Calu3 (cell line): ENCODE measurements around the gene STAT3. TPM values are rescaled to one million over a fixed set of nuclear protein-coding genes. Genes with fewer than 3 reads are reported as not detected.
"Not testable (repeated sequence)": the region's sequence is repeated elsewhere in the genome, so short reads cannot be mapped to it uniquely, and the experiment has no call there.

Experiments
- BruUV-seq: library from RNA; stranded (reverse); fragments of 400-500 nt; replicated peaks from 2 replicates; lab custom pipeline; 2021; lab: Mats Ljungman, UMichigan
- CTCF ChIA-PET: fragments of 300-600 bp; sonication (Branson Sonifier 250); formaldehyde crosslinking; loops from one replicate; lab custom pipeline; 2022; ENCODE audit warnings: antibody characterized with exemption; lab: Charles Lee
- DNase-seq: peaks from one replicate; pipeline ENCODE4 v3.0.0; 2022
- H3K27ac Mint-ChIP-seq: one replicate; pipeline ENCODE4 v1.8.0; 2022; ENCODE audit warnings: mixed read lengths; ENCODE audit not compliant: unreplicated experiment
- H3K27me3 Mint-ChIP-seq: one replicate; pipeline ENCODE4 v1.8.0; 2022; ENCODE audit warnings: mixed read lengths; ENCODE audit not compliant: unreplicated experiment
- H3K36me3 Mint-ChIP-seq: one replicate; pipeline ENCODE4 v1.8.0; 2022; ENCODE audit warnings: mild to moderate bottlenecking, moderate library complexity, mixed read lengths; ENCODE audit not compliant: insufficient read depth, unreplicated experiment
- H3K4me1 Mint-ChIP-seq: one replicate; pipeline ENCODE4 v1.8.0; 2022; ENCODE audit warnings: mild to moderate bottlenecking, low read depth, mixed read lengths; ENCODE audit not compliant: unreplicated experiment
- H3K4me3 Mint-ChIP-seq: one replicate; pipeline ENCODE4 v1.8.0; 2022; ENCODE audit warnings: mild to moderate bottlenecking, low read depth, moderate library complexity, mixed read lengths; ENCODE audit not compliant: unreplicated experiment
- H3K9me3 Mint-ChIP-seq: one replicate; pipeline ENCODE4 v1.8.0; 2022; ENCODE audit warnings: low read depth, mixed read lengths; ENCODE audit not compliant: unreplicated experiment
- intact Hi-C: fragments of 100-400 bp; cut with micrococcal nuclease; formaldehyde crosslinking; loops from one replicate; pipeline ENCODE4 v1.10.0; 2022; ENCODE audit not compliant: unreplicated experiment
- total RNA-seq: library from RNA; stranded (reverse); gene quantifications from 2 replicates; pipeline ENCODE4 v1.2.3, GENCODE V29; 2022
- TF ChIP-seq, protein P1 (sequence below): fragments of 200-600 bp; IDR thresholded peaks from one replicate; pipeline ENCODE4 v1.8.0; 2022; ENCODE audit warnings: antibody characterized with exemption; ENCODE audit not compliant: unreplicated experiment

The STAT3 gene
- total RNA-seq, 1 experiment from 2014 or later = 183 TPM

DNA sequence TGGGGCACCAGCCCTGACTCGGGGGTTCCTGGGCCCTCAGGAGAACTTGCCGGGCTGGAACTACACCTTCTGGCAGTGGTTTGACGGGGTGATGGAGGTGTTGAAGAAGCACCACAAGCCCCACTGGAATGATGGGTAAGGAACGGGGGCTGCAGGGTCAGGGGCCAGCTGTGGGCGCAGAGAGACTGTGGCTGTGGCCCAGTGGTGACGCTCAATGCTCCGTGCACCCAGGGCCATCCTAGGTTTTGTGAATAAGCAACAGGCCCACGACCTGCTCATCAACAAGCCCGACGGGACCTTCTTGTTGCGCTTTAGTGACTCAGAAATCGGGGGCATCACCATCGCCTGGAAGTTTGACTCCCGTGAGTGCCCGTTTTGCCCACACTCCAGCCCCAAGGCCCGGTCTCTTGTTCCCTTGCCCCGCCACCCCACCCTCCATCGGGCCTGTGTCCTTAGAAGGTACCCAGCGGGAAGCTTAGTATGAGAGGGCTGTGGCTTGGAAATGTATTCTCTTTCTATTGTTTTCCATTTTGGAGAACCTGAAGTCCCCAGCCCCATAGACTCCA lies 80.8 kb downstream of the STAT3 start:
- H3K4me1 Mint-ChIP-seq = no peaks in the 10 kb centered on the region
- TF ChIP-seq, protein P1, sequence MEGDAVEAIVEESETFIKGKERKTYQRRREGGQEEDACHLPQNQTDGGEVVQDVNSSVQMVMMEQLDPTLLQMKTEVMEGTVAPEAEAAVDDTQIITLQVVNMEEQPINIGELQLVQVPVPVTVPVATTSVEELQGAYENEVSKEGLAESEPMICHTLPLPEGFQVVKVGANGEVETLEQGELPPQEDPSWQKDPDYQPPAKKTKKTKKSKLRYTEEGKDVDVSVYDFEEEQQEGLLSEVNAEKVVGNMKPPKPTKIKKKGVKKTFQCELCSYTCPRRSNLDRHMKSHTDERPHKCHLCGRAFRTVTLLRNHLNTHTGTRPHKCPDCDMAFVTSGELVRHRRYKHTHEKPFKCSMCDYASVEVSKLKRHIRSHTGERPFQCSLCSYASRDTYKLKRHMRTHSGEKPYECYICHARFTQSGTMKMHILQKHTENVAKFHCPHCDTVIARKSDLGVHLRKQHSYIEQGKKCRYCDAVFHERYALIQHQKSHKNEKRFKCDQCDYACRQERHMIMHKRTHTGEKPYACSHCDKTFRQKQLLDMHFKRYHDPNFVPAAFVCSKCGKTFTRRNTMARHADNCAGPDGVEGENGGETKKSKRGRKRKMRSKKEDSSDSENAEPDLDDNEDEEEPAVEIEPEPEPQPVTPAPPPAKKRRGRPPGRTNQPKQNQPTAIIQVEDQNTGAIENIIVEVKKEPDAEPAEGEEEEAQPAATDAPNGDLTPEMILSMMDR = no peak
- no peaks in the 10 kb centered on the region for H3K9me3 Mint-ChIP-seq
- peaks cover 28% of the 10 kb centered on the region for H3K36me3 Mint-ChIP-seq
- CTCF ChIA-PET = interaction anchor here (0.6 kb wide), 1 partner anchor 33 kb away, joined by 3 read pairs; no protein-coding TSS in a partner anchor
- no TSS peak for BruUV-seq
- no peak overlapping the region for H3K27ac Mint-ChIP-seq
- H3K27me3 Mint-ChIP-seq = peaks cover 6% of the 10 kb centered on the region
- no peak for DNase-seq
- H3K4me3 Mint-ChIP-seq = no peak overlapping the region
- intact Hi-C loops = no loop called here

DNA sequence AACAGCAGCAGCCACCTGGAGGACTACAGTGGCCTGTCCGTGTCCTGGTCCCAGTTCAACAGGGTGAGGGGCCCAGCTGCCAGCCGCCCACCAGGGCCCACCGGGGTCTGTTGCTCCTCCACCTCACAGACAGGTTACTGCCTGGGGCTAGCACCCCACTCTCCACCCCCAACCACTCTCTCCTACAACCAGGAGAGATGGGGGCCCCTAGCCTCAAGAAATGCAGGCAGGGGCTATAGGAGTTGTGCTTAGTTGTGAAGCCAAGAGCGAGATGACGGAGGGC lies 81.9 kb downstream of the STAT3 start:
- Mint-ChIP-seq H3K27ac (no peak overlapping the region), H3K36me3 (peaks cover 20% of the 10 kb centered on the region), H3K27me3 (peaks cover 17% of the 10 kb centered on the region), H3K4me1 (no peaks in the 10 kb centered on the region), H3K4me3 (no peak overlapping the region), H3K9me3 (no peaks in the 10 kb centered on the region)
- no peak for DNase-seq
- BruUV-seq = no TSS peak
- TF ChIP-seq, protein P1 = no peak
- CTCF ChIA-PET = no interaction called here
- intact Hi-C loops = no loop called here

DNA sequence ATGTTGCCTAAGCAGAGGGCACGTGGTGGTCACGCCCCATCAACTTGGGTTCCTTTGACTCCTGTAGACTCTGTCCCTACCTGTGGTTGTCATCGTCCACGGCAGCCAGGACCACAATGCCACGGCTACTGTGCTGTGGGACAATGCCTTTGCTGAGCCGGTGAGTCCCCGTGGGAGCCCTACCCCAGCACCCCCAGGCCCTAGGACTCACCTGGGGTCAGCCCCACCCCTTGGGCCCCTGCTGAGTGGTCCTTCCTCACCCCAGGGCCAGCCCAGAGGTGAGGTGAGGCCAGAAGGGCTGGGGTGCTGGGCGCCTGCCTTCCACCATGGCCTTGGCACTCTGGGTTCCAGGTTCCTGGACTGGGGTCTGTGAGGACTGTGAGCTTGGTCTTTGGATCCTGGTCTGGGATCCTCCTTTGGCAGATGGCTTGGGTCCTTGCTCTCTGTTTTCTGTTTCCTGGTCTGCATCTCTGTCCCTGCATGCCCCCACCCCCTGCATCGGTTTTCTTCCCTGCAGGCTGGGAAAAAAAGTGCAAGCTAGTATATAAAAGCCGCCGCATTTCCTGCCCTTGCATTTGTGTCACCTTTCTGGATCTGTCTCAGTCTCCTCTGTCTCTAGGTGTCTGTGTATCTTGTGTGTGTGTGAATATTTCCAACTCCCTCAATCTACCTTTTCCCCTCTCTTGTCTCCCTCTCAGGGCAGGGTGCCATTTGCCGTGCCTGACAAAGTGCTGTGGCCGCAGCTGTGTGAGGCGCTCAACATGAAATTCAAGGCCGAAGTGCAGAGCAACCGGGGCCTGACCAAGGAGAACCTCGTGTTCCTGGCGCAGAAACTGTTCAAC lies 82.5 kb downstream of the STAT3 start:
- Mint-ChIP-seq H3K9me3 (no peaks in the 10 kb centered on the region), H3K27ac (no peak overlapping the region), H3K36me3 (peaks cover 14% of the 10 kb centered on the region), H3K27me3 (peaks cover 17% of the 10 kb centered on the region), H3K4me3 (no peak overlapping the region), H3K4me1 (no peaks in the 10 kb centered on the region)
- no peak for DNase-seq
- TF ChIP-seq, protein P1 = no peak
- no TSS peak for BruUV-seq
- CTCF ChIA-PET = interaction anchor here (0.6 kb wide), 1 partner anchor 216 kb away, joined by 6 read pairs; no protein-coding TSS in a partner anchor
- intact Hi-C loops = no loop called here

- H3K4me1 Mint-ChIP-seq, H3K36me3 Mint-ChIP-seq, intact Hi-C loops, H3K4me3 Mint-ChIP-seq, H3K27ac Mint-ChIP-seq, DNase-seq, H3K9me3 Mint-ChIP-seq, BruUV-seq: not testable (repeated sequence)
- H3K27me3 Mint-ChIP-seq = peaks cover 17% of the 10 kb centered on the region
- CTCF ChIA-PET = interaction anchor here (0.6 kb wide), 1 partner anchor 215 kb away, joined by 6 read pairs; no protein-coding TSS in a partner anchor
Observed at GRCh38 chr17:42305031-42305330, 83.3 kb downstream of the STAT3 start.
